Brain microvascular endothelial cell (primary cell): Measurements from ENCODE around the gene SLC9C2.

Experiments used
- DNase-seq: peaks from one replicate; pipeline ENCODE4 v3.0.0-alpha.2; 2020
- H3K27ac ChIP-seq: fragments of 250-450 bp; sonication (Bioruptor Pico); 2 replicates; pipeline ENCODE4 v1.5.1; 2020; ENCODE audit warnings: mild to moderate bottlenecking, moderate library complexity
- H3K27me3 ChIP-seq: fragments of 250-450 bp; sonication (Bioruptor Pico); replicated peaks from 2 replicates; pipeline ENCODE4 v1.5.1; 2020; ENCODE audit warnings: mild to moderate bottlenecking
- H3K36me3 ChIP-seq: fragments of 250-450 bp; sonication (Bioruptor Pico); replicated peaks from 2 replicates; pipeline ENCODE4 v1.5.1; 2020; ENCODE audit warnings: mild to moderate bottlenecking
- H3K4me3 ChIP-seq: 2 replicates; pipeline ENCODE4 v1.5.1; 2011; ENCODE audit warnings: low read depth, mild to moderate bottlenecking, control low read depth, low read length, moderate library complexity
- in situ Hi-C: cut with HindIII; loops from 2 replicates; pipeline ENCODE4 v1.10.0; 2017; ENCODE audit warnings: low sequenced_read_pairs, low pct_ligation_motif_present
- TF ChIP-seq, protein P1 (sequence below): IDR thresholded peaks from 2 replicates; pipeline ENCODE4 v1.5.1; 2011; ENCODE audit warnings: low read depth, mild to moderate bottlenecking, moderate library complexity, low read length, control low read depth, inconsistent platforms; ENCODE audit errors: missing control alignments

Gene SLC9C2

DNA sequence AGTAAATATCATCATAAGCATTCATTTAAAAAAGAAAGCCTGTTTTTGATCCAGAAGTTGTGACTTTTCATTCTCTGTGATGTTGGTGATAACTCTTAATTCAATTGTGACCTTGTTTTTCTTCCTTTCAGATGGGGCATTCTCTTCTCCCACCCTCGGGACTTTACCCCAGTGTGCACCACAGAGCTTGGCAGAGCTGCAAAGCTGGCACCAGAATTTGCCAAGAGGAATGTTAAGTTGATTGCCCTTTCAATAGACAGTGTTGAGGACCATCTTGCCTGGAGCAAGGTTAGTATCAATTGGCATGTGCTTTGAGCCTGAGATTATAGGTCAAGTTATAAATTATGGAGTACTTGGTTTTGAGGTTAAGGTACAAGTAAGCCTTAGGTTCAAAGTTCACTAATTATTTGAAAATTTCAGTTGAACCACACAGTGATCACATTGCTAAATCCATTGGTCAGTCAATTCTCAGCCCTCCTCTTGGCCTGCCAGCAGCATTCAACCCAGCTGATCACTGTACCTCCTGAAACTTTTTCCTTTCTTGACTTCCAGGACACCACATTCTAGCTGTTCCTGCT lies 121.6 kb downstream of the SLC9C2 start:
- in situ Hi-C loops, result no loop called here

DNA sequence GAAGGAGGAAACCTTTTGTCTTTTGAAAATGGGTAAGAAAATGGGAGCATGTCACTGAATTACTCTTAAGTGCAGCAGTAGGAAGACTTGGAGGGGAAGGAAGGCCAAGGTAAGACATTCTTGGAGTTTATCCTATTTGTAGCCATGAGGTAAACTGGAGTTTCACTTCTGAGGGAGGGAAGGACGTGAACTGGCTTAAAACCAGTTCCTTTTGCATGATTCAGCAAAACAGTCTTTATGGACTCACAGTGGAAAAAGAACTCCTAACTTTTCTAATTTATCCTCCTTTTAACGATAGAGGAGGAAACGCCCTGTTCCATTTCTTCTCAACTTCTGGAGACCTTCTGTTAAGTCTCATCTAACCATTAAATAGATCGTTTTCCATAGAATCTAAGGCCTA lies 123.2 kb downstream of the SLC9C2 start:
- Histone ChIP-seq H3K27ac (no peak overlapping the region), H3K4me3 (peak overlapping the region; percentile 2), H3K36me3 (peaks cover 35% of the 10 kb centered on the region), H3K27me3 (no peaks in the 10 kb centered on the region)
- TF ChIP-seq, protein P1, sequence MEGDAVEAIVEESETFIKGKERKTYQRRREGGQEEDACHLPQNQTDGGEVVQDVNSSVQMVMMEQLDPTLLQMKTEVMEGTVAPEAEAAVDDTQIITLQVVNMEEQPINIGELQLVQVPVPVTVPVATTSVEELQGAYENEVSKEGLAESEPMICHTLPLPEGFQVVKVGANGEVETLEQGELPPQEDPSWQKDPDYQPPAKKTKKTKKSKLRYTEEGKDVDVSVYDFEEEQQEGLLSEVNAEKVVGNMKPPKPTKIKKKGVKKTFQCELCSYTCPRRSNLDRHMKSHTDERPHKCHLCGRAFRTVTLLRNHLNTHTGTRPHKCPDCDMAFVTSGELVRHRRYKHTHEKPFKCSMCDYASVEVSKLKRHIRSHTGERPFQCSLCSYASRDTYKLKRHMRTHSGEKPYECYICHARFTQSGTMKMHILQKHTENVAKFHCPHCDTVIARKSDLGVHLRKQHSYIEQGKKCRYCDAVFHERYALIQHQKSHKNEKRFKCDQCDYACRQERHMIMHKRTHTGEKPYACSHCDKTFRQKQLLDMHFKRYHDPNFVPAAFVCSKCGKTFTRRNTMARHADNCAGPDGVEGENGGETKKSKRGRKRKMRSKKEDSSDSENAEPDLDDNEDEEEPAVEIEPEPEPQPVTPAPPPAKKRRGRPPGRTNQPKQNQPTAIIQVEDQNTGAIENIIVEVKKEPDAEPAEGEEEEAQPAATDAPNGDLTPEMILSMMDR, result no peak
- DNase-seq, result no peak
- in situ Hi-C loops, result no loop called here

More for the DNA sequence above, 121.6 kb downstream of the SLC9C2 start:
- DNase-seq, result no peak
- TF ChIP-seq, protein P1, result no peak
- Histone ChIP-seq H3K27ac (no peak overlapping the region), H3K36me3 (peaks cover 50% of the 10 kb centered on the region), H3K4me3 (no peak overlapping the region), H3K27me3 (no peaks in the 10 kb centered on the region)

DNA sequence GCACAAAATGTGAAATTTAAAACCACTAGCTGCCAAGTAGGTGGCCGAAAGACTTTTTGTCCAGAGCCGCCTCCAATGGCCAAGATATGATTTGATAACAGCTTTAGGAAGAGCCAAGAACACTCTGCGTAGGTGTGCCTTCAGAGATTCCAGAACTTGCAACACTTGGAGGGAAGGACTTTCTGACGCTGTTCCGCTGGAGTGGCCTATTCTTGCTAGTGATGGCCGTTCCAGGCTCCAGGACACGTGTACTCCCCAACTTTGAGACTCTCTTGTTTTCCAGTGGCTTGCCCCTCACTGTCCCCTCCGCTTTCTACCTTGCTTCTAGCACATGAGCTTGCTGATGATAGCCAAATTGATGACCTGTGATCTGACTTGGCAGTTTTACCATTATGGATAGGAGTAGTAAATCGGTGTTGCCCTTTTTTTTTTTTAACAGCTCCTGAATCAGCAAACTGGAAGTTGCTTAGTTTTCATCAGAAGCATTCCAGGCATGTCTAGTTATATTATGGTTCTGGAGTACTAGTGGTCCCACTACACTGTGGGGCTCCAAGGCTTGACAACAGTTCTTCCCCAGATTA lies 124.7 kb downstream of the SLC9C2 start:
- peak; percentile 60 for DNase-seq
- H3K4me3 ChIP-seq, result peak overlapping the region; percentile 88
- H3K27ac ChIP-seq, result peak overlapping the region; percentile 94
- H3K36me3 ChIP-seq, result peaks cover 26% of the 10 kb centered on the region
- in situ Hi-C loops, result no loop called here
- H3K27me3 ChIP-seq, result no peaks in the 10 kb centered on the region
- TF ChIP-seq, protein P1, result no peak

DNA sequence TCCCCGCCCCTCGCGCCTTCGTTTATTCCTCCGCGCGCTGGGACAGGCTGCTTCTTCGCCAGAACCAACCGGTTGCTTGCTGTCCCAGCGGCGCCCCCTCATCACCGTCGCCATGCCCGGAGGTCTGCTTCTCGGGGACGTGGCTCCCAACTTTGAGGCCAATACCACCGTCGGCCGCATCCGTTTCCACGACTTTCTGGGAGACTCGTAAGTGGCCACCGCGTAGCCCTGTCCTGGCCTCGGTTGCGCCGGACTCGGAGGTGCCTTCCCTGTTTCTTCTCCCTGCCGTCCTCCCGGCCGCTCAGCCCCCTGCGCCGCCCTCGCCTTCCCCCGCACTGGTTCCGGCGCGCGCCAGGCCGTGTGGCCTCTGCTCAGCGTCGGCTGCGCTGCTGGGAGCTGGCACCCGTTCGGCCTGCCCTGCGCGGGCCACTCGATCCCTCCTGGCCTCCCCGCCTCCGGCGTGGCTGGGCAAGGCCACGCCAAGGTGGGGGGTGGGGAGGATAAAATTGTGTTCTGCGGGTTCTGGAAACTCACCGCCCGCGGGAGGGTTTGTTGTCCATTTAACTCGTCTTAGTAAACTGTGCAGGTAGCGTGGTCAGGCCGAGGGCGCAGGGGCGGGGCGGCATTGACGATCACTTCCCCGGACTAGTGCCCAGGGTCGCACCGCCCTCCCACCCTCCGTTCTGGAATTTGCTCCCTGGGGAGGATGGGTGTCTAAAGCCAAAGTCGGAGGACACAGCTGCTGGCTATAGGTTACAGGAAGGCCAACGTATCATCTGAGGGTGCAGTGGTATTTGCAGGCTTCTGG lies 125.4 kb downstream of the SLC9C2 start, which contains the start of gene PRDX6:
TSS of gene PRDX6 (plus strand) at position 50 of the 808 bp plus-strand sequence. CDS start at position 113, 63 bp downstream.
- peak; percentile 77 for DNase-seq
- H3K4me3 ChIP-seq, result peak within 1 kb of the TSS; percentile 88
- H3K27me3 ChIP-seq, result no peaks in the 10 kb centered on the region
- TF ChIP-seq, protein P1, result no peak
- peaks cover 19% of the 10 kb centered on the region for H3K36me3 ChIP-seq
- H3K27ac ChIP-seq, result peak within 1 kb of the TSS; percentile 94
- in situ Hi-C loops, result no loop called here

DNA sequence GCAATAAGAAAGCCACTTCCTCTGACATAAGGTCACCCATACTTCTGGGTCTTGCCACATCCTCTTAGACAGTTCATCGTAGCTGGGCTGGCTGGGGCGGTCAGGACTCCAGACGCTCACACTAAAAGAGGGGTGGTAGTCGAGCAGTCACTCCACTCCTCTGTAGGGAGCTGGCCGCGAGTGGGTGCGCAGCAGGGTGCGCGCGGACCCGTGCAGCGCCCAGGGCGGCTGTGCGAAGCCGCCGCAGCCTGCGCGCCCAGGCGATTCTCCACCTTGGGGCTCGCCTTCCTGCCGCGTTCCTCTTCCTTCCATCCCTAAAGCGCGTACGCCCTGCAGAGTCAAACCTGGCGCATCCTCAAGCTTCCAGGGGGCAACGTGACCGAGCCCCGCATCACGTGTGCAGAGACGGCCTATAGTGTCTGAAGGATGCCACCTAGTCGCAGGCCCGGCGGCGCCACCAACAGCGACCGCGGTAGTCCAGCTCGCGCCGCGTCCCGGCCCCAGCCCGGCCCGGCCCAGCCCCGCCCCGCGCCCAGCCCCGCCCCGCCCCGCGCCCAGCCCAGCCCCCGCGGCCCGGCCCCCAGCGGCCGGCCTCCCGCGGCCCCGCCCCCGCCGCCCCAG lies 126.1 kb downstream of the SLC9C2 start:
- TF ChIP-seq, protein P1, result no peak
- DNase-seq, result peak; percentile 76
- H3K4me3 ChIP-seq, result peak overlapping the region; percentile 88
- H3K36me3 ChIP-seq, result peaks cover 12% of the 10 kb centered on the region
- H3K27me3 ChIP-seq, result no peaks in the 10 kb centered on the region
- peak overlapping the region; percentile 69 for H3K27ac ChIP-seq
- in situ Hi-C loops, result no loop called here
